H1 (cell line): ENCODE data around the gene SUCLG2. TPM values are rescaled to one million over a fixed set of nuclear protein-coding genes. Genes with fewer than 3 reads are reported as not detected.

Experiments
- CTCF ChIA-PET: fragments of 300-600 bp; sonication (Branson Sonifier 250); formaldehyde crosslinking; loops from one replicate; lab custom pipeline; 2021; ENCODE audit not compliant: partially characterized antibody; lab: Charles Lee
- POLR2A ChIA-PET: fragments of 300-600 bp; sonication (Branson Sonifier 250); formaldehyde crosslinking; loops from one replicate; lab custom pipeline; 2021; ENCODE audit warnings: inconsistent platforms; ENCODE audit not compliant: partially characterized antibody; lab: Charles Lee
- DNase-seq, 2 experiments: peaks; one replicate each; pipeline versions ENCODE4 v3.0.0 to v3.0.0-alpha.2; 2010 to 2022; ENCODE audit warnings: low spot score in 2 of 2, low read depth in 1 of 2, mixed read lengths in 1 of 2
- FAIRE-seq: peaks from 2 replicates; lab custom pipeline; 2011; peaks lifted over from hg19 to GRCh38; lab: Jason Lieb, UNC
- H2AFZ ChIP-seq: 2 replicates; pipeline ENCODE4 v1.8.1; 2012; ENCODE audit warnings: low read length, inconsistent platforms
- H2AK5ac ChIP-seq: 2 replicates; pipeline ENCODE4 v1.6.1; 2013; ENCODE audit warnings: low read depth, low read length
- H2BK120ac ChIP-seq: replicated peaks from 2 replicates; pipeline ENCODE3; 2013; ENCODE audit warnings: low read depth, low read length, inconsistent platforms
- H2BK12ac ChIP-seq: 2 replicates; pipeline ENCODE4 v1.6.1; 2013; ENCODE audit warnings: low read depth, low read length
- H2BK15ac ChIP-seq: 2 replicates; pipeline ENCODE4 v1.6.1; 2013; ENCODE audit warnings: low read length
- H2BK20ac ChIP-seq: 2 replicates; pipeline ENCODE4 v1.6.1; 2013; ENCODE audit warnings: low read length
- H2BK5ac ChIP-seq: 2 replicates; pipeline ENCODE4 v1.6.1; 2013; ENCODE audit warnings: low read depth, low read length
- H3K14ac ChIP-seq: 2 replicates; pipeline ENCODE4 v1.6.1; 2013; ENCODE audit warnings: inconsistent platforms; ENCODE audit not compliant: insufficient read length
- H3K18ac ChIP-seq: 2 replicates; pipeline ENCODE4 v1.6.1; 2013; ENCODE audit warnings: low read length; ENCODE audit errors: extremely low read depth
- H3K23ac ChIP-seq: 2 replicates; pipeline ENCODE4 v1.6.1; 2013; ENCODE audit warnings: inconsistent platforms; ENCODE audit not compliant: insufficient read length
- H3K23me2 ChIP-seq: 2 replicates; pipeline ENCODE4 v1.6.1; 2013; ENCODE audit warnings: low read depth, low read length
- H3K27ac ChIP-seq: 2 replicates; pipeline ENCODE4 v1.6.1; 2011; ENCODE audit warnings: low read depth, low read length, inconsistent platforms
- H3K27me3 ChIP-seq, 4 experiments: replicated peaks in 1 of 4; 1 replicate in 1 of 4; 2 replicates in 3 of 4; pipeline versions ENCODE4 v1.6.1 to v1.8.1; 2011 to 2013; ENCODE audit warnings: low read length in 3 of 4, mild to moderate bottlenecking in 3 of 4, inconsistent platforms in 2 of 4, mixed read lengths in 2 of 4, moderate library complexity in 1 of 4; ENCODE audit not compliant: control insufficient read depth in 3 of 4, insufficient read depth in 3 of 4; ENCODE audit errors: extremely low read depth in 1 of 4
- H3K36me3 ChIP-seq, 4 experiments: 2 replicates each; pipeline versions ENCODE4 v1.6.1 to v1.8.1; 2011 to 2013; ENCODE audit warnings: mild to moderate bottlenecking in 4 of 4, low read length in 3 of 4, moderate library complexity in 2 of 4, control low read depth in 1 of 4, inconsistent platforms in 1 of 4; ENCODE audit not compliant: insufficient read depth in 4 of 4, control insufficient read depth in 2 of 4
- H3K4ac ChIP-seq: replicated peaks from 2 replicates; pipeline ENCODE3; 2013; ENCODE audit warnings: low read length, low read depth, mixed read lengths, inconsistent platforms; ENCODE audit not compliant: insufficient read length
- H3K4me1 ChIP-seq, 4 experiments: replicated peaks in 1 of 4; 1 replicate in 1 of 4; 2 replicates in 3 of 4; pipeline versions ENCODE4 v1.6.1 to v1.8.1; 2011 to 2013; ENCODE audit warnings: low read length in 3 of 4, inconsistent platforms in 2 of 4, mixed read lengths in 1 of 4; ENCODE audit not compliant: insufficient read depth in 4 of 4, control insufficient read depth in 3 of 4
- H3K4me2 ChIP-seq, 2 experiments: 2 replicates each; pipeline versions ENCODE4 v1.6.1 to v1.8.1; 2011 to 2013; ENCODE audit warnings: low read depth in 2 of 2, low read length in 2 of 2, control low read depth in 1 of 2, inconsistent platforms in 1 of 2, mild to moderate bottlenecking in 1 of 2; ENCODE audit not compliant: insufficient read depth in 1 of 2
- H3K4me3 ChIP-seq, 4 experiments: fragments of 200-600, 300-600 bp in 1 of 4; sonication (generic), shearing (Covaris generic), sonication (Bioruptor Twin) in 1 of 4; 2 replicates each; pipeline versions ENCODE4 v1.5.1 to v1.8.1; 2011 to 2016; ENCODE audit warnings: low read length in 4 of 4, low read depth in 3 of 4, control low read depth in 2 of 4, inconsistent platforms in 2 of 4, mild to moderate bottlenecking in 2 of 4, mixed read lengths in 1 of 4, moderate library complexity in 1 of 4; ENCODE audit not compliant: insufficient read depth in 2 of 4; ENCODE audit errors: extremely low read depth in 1 of 4
- H3K56ac ChIP-seq: replicated peaks from 2 replicates; pipeline ENCODE3; 2013; ENCODE audit warnings: low read depth, mild to moderate bottlenecking, mixed read lengths, low read length, inconsistent platforms; ENCODE audit not compliant: insufficient read length
- H3K79me1 ChIP-seq: 2 replicates; pipeline ENCODE4 v1.6.1; 2013; ENCODE audit warnings: low read depth, low read length, control low read depth
- H3K79me2 ChIP-seq, 2 experiments: 2 replicates each; pipeline versions ENCODE4 v1.6.1 to v1.8.1; 2012 to 2013; ENCODE audit warnings: low read length in 2 of 2, mild to moderate bottlenecking in 2 of 2, inconsistent platforms in 1 of 2; ENCODE audit not compliant: insufficient read depth in 2 of 2, control insufficient read depth in 1 of 2
- H3K9ac ChIP-seq, 4 experiments: replicated peaks in 1 of 4; 1 replicate in 1 of 4; 2 replicates in 3 of 4; pipeline versions ENCODE4 v1.6.1 to v1.8.1; 2011 to 2013; ENCODE audit warnings: low read depth in 3 of 4, low read length in 3 of 4, control low read depth in 2 of 4, mild to moderate bottlenecking in 2 of 4, moderate library complexity in 2 of 4, inconsistent platforms in 1 of 4; ENCODE audit errors: extremely low read depth in 1 of 4
- H3K9me3 ChIP-seq, 2 experiments: 2 replicates each; pipeline versions ENCODE4 v1.6.1 to v1.8.1; 2012 to 2013; ENCODE audit warnings: mild to moderate bottlenecking in 2 of 2, moderate library complexity in 2 of 2, control low read depth in 1 of 2, inconsistent platforms in 1 of 2, low read depth in 1 of 2, low read length in 1 of 2, mixed read lengths in 1 of 2; ENCODE audit not compliant: insufficient read depth in 2 of 2
- H4K20me1 ChIP-seq, 2 experiments: replicated peaks in 1 of 2; 2 replicates each; pipeline versions ENCODE3 to v1.8.1; 2011 to 2013; ENCODE audit warnings: inconsistent platforms in 2 of 2, low read length in 2 of 2, mild to moderate bottlenecking in 1 of 2; ENCODE audit not compliant: insufficient read depth in 2 of 2, control insufficient read depth in 1 of 2
- H4K5ac ChIP-seq: 2 replicates; pipeline ENCODE4 v1.6.1; 2013; ENCODE audit warnings: low read length, low read depth, mixed read lengths, inconsistent platforms; ENCODE audit not compliant: insufficient read length
- H4K8ac ChIP-seq: 2 replicates; pipeline ENCODE4 v1.8.0; 2013; ENCODE audit warnings: mild to moderate bottlenecking, moderate library complexity, low read length, inconsistent platforms; ENCODE audit not compliant: insufficient read depth; ENCODE audit errors: extremely low read depth
- H4K91ac ChIP-seq: replicated peaks from 2 replicates; pipeline ENCODE3; 2013; ENCODE audit warnings: low read length, mixed read lengths, inconsistent platforms; ENCODE audit not compliant: insufficient read length
- BACH1 ChIP-seq: IDR thresholded peaks from 2 replicates; pipeline ENCODE4 v1.6.1; 2012; ENCODE audit warnings: low read length, improper control_type of control experiment
- BCL11A ChIP-seq, 2 experiments: IDR thresholded peaks; one replicate each; pipeline ENCODE4 v1.6.1; 2011; ENCODE audit warnings: low read depth in 2 of 2, low read length in 2 of 2, mild to moderate bottlenecking in 2 of 2
- CBX5 ChIP-seq: fragments of 300-800, 300-1000 bp; sonication (generic); IDR thresholded peaks from 2 replicates; pipeline ENCODE4 v1.7.1; 2016; ENCODE audit warnings: antibody characterized with exemption, low read length, low read depth
- CEBPB ChIP-seq: IDR thresholded peaks from 2 replicates; pipeline ENCODE4 v1.6.1; 2012; ENCODE audit warnings: low read depth, low read length
- CHD2 ChIP-seq: IDR thresholded peaks from 2 replicates; pipeline ENCODE4 v1.6.1; 2012; ENCODE audit warnings: low read length, improper control_type of control experiment
- EZH2 ChIP-seq: fragments of 200-600 bp; sonication (generic); IDR thresholded peaks from 2 replicates; pipeline ENCODE4 v1.7.1; 2012; ENCODE audit warnings: low read depth, mild to moderate bottlenecking, moderate library complexity, low read length, inconsistent platforms; ENCODE audit not compliant: severe bottlenecking
- MAFK ChIP-seq: IDR thresholded peaks from 2 replicates; pipeline ENCODE4 v1.6.1; 2012; ENCODE audit warnings: low read depth, mild to moderate bottlenecking, improper control_type of control experiment, low read length
- POU5F1 ChIP-seq: IDR thresholded peaks from 2 replicates; pipeline ENCODE4 v1.6.1; 2011; ENCODE audit warnings: low read depth, mild to moderate bottlenecking, low read length, moderate library complexity
- RBBP5 ChIP-seq: IDR thresholded peaks from 2 replicates; pipeline ENCODE4 v1.7.1; 2012; ENCODE audit warnings: low read depth, mild to moderate bottlenecking, inconsistent platforms, low read length, moderate library complexity, borderline replicate concordance
- SIN3A ChIP-seq, 2 experiments: IDR thresholded peaks in 1 of 2; conservative IDR thresholded peaks in 1 of 2; 2 replicates each; pipeline ENCODE4 v1.6.1; 2011 to 2012; ENCODE audit warnings: low read length in 2 of 2, improper control_type of control experiment in 1 of 2, low read depth in 1 of 2, mild to moderate bottlenecking in 1 of 2
- TEAD4 ChIP-seq: IDR thresholded peaks from 2 replicates; pipeline ENCODE4 v1.6.1; 2012; ENCODE audit warnings: low read depth, low read length, inconsistent platforms, mixed read lengths
- WGBS, 2 experiments: shearing (Covaris generic) in 1 of 2; methylation state at CpG; one replicate each; pipeline versions ENCODE4 v1.1.6 to v1.1.7; 2013 to 2015; ENCODE audit warnings: low lambda C conversion rate in 2 of 2, mixed read lengths in 2 of 2, inconsistent platforms in 1 of 2, low coverage in 1 of 2, missing lambda C conversion rate in 1 of 2; ENCODE audit not compliant: insufficient replicate concordance in 2 of 2, insufficient coverage in 1 of 2, insufficient read length in 1 of 2; ENCODE audit errors: extremely low coverage in 1 of 2, missing lambda C conversion rate in 1 of 2; 5-methylcytosine and 5-hydroxymethylcytosine counted together
- polyA plus RNA-seq, 7 experiments: library from polyadenylated mRNA; depleted of rRNA in 3 of 7; stranded (reverse) in 5 of 7; unstranded in 2 of 7; fragments of >200 nt in 5 of 7; fragments of 200-250 nt in 2 of 7; gene quantifications; 1 replicate in 5 of 7; 2 replicates in 1 of 7; 4 replicates in 1 of 7; pipeline versions ENCODE4 v1.2.1 to v1.2.3, GENCODE V29; 2011 to 2013; ENCODE audit warnings: missing spikeins in 2 of 7, mixed read lengths in 2 of 7
- total RNA-seq: library from RNA; stranded (reverse); fragmentation: NEBNext Ultra II Directional; extraction: Animal tissue kit (Norgen Biotek cat#: 25700); gene quantifications from 2 replicates; pipeline ENCODE4 v1.2.1, GENCODE V29; 2021
- TF ChIP-seq, protein P1 (sequence below), 3 experiments: IDR thresholded peaks; 1 replicate in 2 of 3; 2 replicates in 1 of 3; pipeline versions ENCODE4 v1.5.1 to v1.6.1; 2011; ENCODE audit warnings: low read length in 3 of 3, mild to moderate bottlenecking in 3 of 3, inconsistent platforms in 2 of 3, low read depth in 1 of 3, moderate library complexity in 1 of 3; ENCODE audit not compliant: insufficient read depth in 1 of 3; ENCODE audit errors: control extremely low read depth in 1 of 3

Gene SUCLG2
- total and polyA plus RNA-seq, 2 of the 8 experiments (the other 6 are each of a cell fraction or from before 2014, with no cell fraction given) = 12.9 to 46.2 TPM

DNA sequence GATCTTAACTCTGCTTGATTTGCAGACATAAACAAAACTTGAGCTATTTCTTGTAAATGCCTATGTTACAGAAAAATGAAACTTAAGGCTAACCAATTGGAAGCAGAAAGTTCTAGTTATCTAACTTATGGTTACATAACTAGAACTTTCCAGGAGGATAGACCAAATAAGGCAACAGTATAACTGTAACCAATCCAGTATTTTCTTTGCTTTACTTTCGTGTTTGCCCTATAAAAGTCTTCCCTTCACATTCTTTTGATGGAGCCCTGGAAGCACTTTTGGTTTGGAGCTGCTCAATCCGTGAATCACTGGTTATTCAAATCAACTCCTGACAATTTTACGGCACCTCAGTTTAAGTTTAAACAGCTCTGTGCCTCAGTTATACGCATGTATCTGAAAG, 164.6 kb downstream of the SUCLG2 start:
- H2BK12ac ChIP-seq = no peak overlapping the region
- no peak overlapping the region for H3K4me2 ChIP-seq
- H2AFZ ChIP-seq = no peak overlapping the region
- no peak overlapping the region for H3K23ac ChIP-seq
- no peaks in the 10 kb centered on the region for H3K79me1 ChIP-seq
- H3K18ac ChIP-seq = no peak overlapping the region
- H2BK5ac ChIP-seq = no peak overlapping the region
- no peak overlapping the region for H2BK20ac ChIP-seq
- CTCF ChIA-PET = interaction anchor here (0.6 to 1.4 kb wide), 2 partner anchors 106 to 383 kb away, joined by 3 read pairs; no protein-coding TSS in a partner anchor
- no peaks in the 10 kb centered on the region for H3K36me3 ChIP-seq
- FAIRE-seq = no peak
- no peak overlapping the region for H3K56ac ChIP-seq
- no peak overlapping the region for H2AK5ac ChIP-seq
- H3K4me3 ChIP-seq = no peak overlapping the region
- H3K14ac ChIP-seq = no peak overlapping the region
- no peaks in the 10 kb centered on the region for H3K79me2 ChIP-seq
- H3K9ac ChIP-seq = no peak overlapping the region
- no peaks in the 10 kb centered on the region for H4K20me1 ChIP-seq
- H3K27me3 ChIP-seq = no peaks in the 10 kb centered on the region
- no peak for DNase-seq
- no peaks in the 10 kb centered on the region for H3K9me3 ChIP-seq
- H3K27ac ChIP-seq = no peak overlapping the region
- no peak overlapping the region for H4K5ac ChIP-seq
- POLR2A ChIA-PET = no interaction called here
- H4K8ac ChIP-seq = no peak overlapping the region
- no peaks in the 10 kb centered on the region for H3K4me1 ChIP-seq
- H4K91ac ChIP-seq = no peak overlapping the region
- TF ChIP-seq BCL11A (IDR thresholded peaks at IDR 0.05; ENCODE audit: low read depth in 2 of 2, low read length in 2 of 2) (no peak), EZH2 (no peak), BACH1 (no peak), CEBPB (no peak), SIN3A (conservative IDR thresholded peaks at IDR 0.05 in 1 of 2, IDR thresholded peaks at IDR 0.05 in 1 of 2; ENCODE audit: low read depth in 1 of 2, low read length in 2 of 2) (no peak), MAFK (no peak), POU5F1 (no peak), RBBP5 (no peak), CHD2 (no peak), TEAD4 (no peak), CBX5 (no peak)
- TF ChIP-seq, protein P1, sequence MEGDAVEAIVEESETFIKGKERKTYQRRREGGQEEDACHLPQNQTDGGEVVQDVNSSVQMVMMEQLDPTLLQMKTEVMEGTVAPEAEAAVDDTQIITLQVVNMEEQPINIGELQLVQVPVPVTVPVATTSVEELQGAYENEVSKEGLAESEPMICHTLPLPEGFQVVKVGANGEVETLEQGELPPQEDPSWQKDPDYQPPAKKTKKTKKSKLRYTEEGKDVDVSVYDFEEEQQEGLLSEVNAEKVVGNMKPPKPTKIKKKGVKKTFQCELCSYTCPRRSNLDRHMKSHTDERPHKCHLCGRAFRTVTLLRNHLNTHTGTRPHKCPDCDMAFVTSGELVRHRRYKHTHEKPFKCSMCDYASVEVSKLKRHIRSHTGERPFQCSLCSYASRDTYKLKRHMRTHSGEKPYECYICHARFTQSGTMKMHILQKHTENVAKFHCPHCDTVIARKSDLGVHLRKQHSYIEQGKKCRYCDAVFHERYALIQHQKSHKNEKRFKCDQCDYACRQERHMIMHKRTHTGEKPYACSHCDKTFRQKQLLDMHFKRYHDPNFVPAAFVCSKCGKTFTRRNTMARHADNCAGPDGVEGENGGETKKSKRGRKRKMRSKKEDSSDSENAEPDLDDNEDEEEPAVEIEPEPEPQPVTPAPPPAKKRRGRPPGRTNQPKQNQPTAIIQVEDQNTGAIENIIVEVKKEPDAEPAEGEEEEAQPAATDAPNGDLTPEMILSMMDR (IDR thresholded peaks at IDR 0.05; ENCODE audit: control extremely low read depth in 1 of 3, insufficient read depth in 1 of 3, low read depth in 1 of 3, low read length in 3 of 3) = no peak
- H2BK15ac ChIP-seq = no peak overlapping the region
- H3K23me2 ChIP-seq = no peaks in the 10 kb centered on the region
- H3K4ac ChIP-seq = no peak overlapping the region
- 88% methylated on average over 4 of the region's 4 CpGs; no CpG with 5 or more reads in 1 of the 2 experiments for WGBS, 2 experiments
- no peak overlapping the region for H2BK120ac ChIP-seq
